IMR-90 (cell line): Measurements from ENCODE around the gene IL23R. TPM values are rescaled to one million over a fixed set of nuclear protein-coding genes. Genes with fewer than 3 reads are reported as not detected.

Source experiments
- ATAC-seq: fragments of 200-7000 bp; cut with Tn5 transposase; 2 replicates; pipeline ENCODE4 v1.9.1; 2020; ENCODE audit warnings: low read depth, mild to moderate bottlenecking, moderate library complexity
- BruUV-seq: library from RNA; stranded (reverse); fragments of 400-500 nt; replicated peaks from 2 replicates; lab custom pipeline; 2021; lab: Mats Ljungman, UMichigan
- CTCF ChIA-PET: fragments of 300-600 bp; formaldehyde crosslinking; extraction: SDS; loops from one replicate; lab custom pipeline; 2021; ENCODE audit warnings: antibody characterized with exemption; lab: Yijun Ruan, JAX
- POLR2A ChIA-PET: fragments of 300-600 bp; sonication (Branson Sonifier 250); formaldehyde crosslinking; loops from one replicate; lab custom pipeline; 2022; ENCODE audit warnings: antibody characterized with exemption; ENCODE audit not compliant: unreplicated experiment; lab: Charles Lee
- DNase-seq: peaks from one replicate; pipeline ENCODE4 v3.0.0; 2013
- H2AFZ ChIP-seq: replicated peaks from 2 replicates; pipeline ENCODE3; 2013; ENCODE audit warnings: low read length, mild to moderate bottlenecking; ENCODE audit not compliant: poor library complexity
- H2AK5ac ChIP-seq: 2 replicates; pipeline ENCODE4 v1.6.1; 2013; ENCODE audit warnings: low read depth, low read length, inconsistent platforms
- H2AK9ac ChIP-seq: replicated peaks from 2 replicates; pipeline ENCODE3; 2013; ENCODE audit warnings: mild to moderate bottlenecking, low read depth, low read length, moderate library complexity; ENCODE audit not compliant: poor library complexity
- H2BK120ac ChIP-seq: 2 replicates; pipeline ENCODE4 v1.6.1; 2013; ENCODE audit warnings: low read depth, low read length, inconsistent platforms
- H2BK15ac ChIP-seq: 3 replicates; pipeline ENCODE4 v1.6.1; 2013; ENCODE audit warnings: low read depth, low read length, inconsistent platforms
- H2BK20ac ChIP-seq: 2 replicates; pipeline ENCODE4 v1.6.1; 2013; ENCODE audit warnings: low read depth, mild to moderate bottlenecking, inconsistent platforms, low read length, moderate library complexity
- H2BK5ac ChIP-seq: 2 replicates; pipeline ENCODE4 v1.6.1; 2013; ENCODE audit warnings: mild to moderate bottlenecking, low read depth, low read length, inconsistent platforms; ENCODE audit not compliant: poor library complexity, severe bottlenecking
- H3K14ac ChIP-seq: replicated peaks from 2 replicates; pipeline ENCODE4 v1.6.1; 2013; ENCODE audit warnings: low read depth, low read length, inconsistent platforms
- H3K18ac ChIP-seq: 2 replicates; pipeline ENCODE4 v1.6.1; 2013; ENCODE audit warnings: low read depth, low read length, control low read depth
- H3K23ac ChIP-seq: 2 replicates; pipeline ENCODE4 v1.6.1; 2013; ENCODE audit warnings: low read depth, low read length, inconsistent platforms
- H3K27ac ChIP-seq: 2 replicates; pipeline ENCODE4 v1.5.1; 2013; ENCODE audit warnings: mild to moderate bottlenecking, control low read depth, low read length; ENCODE audit not compliant: insufficient read depth
- H3K27me3 ChIP-seq: 2 replicates; pipeline ENCODE4 v1.6.1; 2013; ENCODE audit warnings: low read length; ENCODE audit not compliant: control insufficient read depth, insufficient read depth
- H3K36me3 ChIP-seq: 2 replicates; pipeline ENCODE4 v1.6.1; 2013; ENCODE audit warnings: low read length, mixed read lengths; ENCODE audit not compliant: control insufficient read depth, insufficient read depth
- H3K4ac ChIP-seq: 2 replicates; pipeline ENCODE4 v1.6.1; 2013; ENCODE audit warnings: low read depth, low read length, inconsistent platforms
- H3K4me1 ChIP-seq: 2 replicates; pipeline ENCODE4 v1.6.1; 2013; ENCODE audit warnings: low read length, mixed read lengths; ENCODE audit not compliant: control insufficient read depth, insufficient read depth
- H3K4me2 ChIP-seq: 2 replicates; pipeline ENCODE4 v1.6.1; 2013; ENCODE audit warnings: low read depth, mild to moderate bottlenecking, control low read depth, low read length, moderate library complexity
- H3K4me3 ChIP-seq: 2 replicates; pipeline ENCODE4 v1.5.1; 2013; ENCODE audit warnings: low read depth, mild to moderate bottlenecking, control low read depth, low read length, moderate library complexity; ENCODE audit not compliant: insufficient read depth
- H3K56ac ChIP-seq: 2 replicates; pipeline ENCODE4 v1.6.1; 2013; ENCODE audit warnings: low read length, inconsistent platforms; ENCODE audit not compliant: insufficient read depth; ENCODE audit errors: extremely low read depth
- H3K79me1 ChIP-seq, 2 experiments: 2 replicates each; pipeline ENCODE4 v1.6.1; 2013; ENCODE audit warnings: low read length in 2 of 2, inconsistent platforms in 1 of 2, low read depth in 1 of 2
- H3K9ac ChIP-seq: 2 replicates; pipeline ENCODE4 v1.6.1; 2013; ENCODE audit warnings: low read depth, low read length, control low read depth
- H3K9me1 ChIP-seq: 2 replicates; pipeline ENCODE4 v1.6.1; 2013; ENCODE audit warnings: low read length, inconsistent platforms; ENCODE audit not compliant: insufficient read depth
- H3K9me3 ChIP-seq: 2 replicates; pipeline ENCODE4 v1.6.1; 2013; ENCODE audit warnings: low read length; ENCODE audit not compliant: control insufficient read depth, insufficient read depth
- H4K20me1 ChIP-seq: 2 replicates; pipeline ENCODE4 v1.6.1; 2013; ENCODE audit warnings: low read length, inconsistent platforms; ENCODE audit not compliant: insufficient read depth
- H4K5ac ChIP-seq: 2 replicates; pipeline ENCODE4 v1.6.1; 2013; ENCODE audit warnings: mild to moderate bottlenecking, low read depth, low read length, control low read depth
- H4K8ac ChIP-seq, 2 experiments: 2 replicates each; pipeline ENCODE4 v1.6.1; 2013; ENCODE audit warnings: low read depth in 2 of 2, low read length in 2 of 2, control low read depth in 1 of 2, inconsistent platforms in 1 of 2
- H4K91ac ChIP-seq: 2 replicates; pipeline ENCODE4 v1.6.1; 2013; ENCODE audit warnings: low read depth, low read length, inconsistent platforms; ENCODE audit not compliant: insufficient read depth
- BHLHE40 ChIP-seq: fragments of 150-350 bp; IDR thresholded peaks from 2 replicates; pipeline ENCODE4 v1.6.1; 2016; ENCODE audit warnings: mild to moderate bottlenecking, low read depth, low read length
- CEBPB ChIP-seq: IDR thresholded peaks from 2 replicates; pipeline ENCODE4 v1.6.1; 2012; ENCODE audit warnings: low read depth, low read length, improper control_type of control experiment
- CHD1 ChIP-seq: IDR thresholded peaks from 2 replicates; pipeline ENCODE4 v1.6.1; 2012; ENCODE audit warnings: low read depth, low read length, improper control_type of control experiment
- FOS ChIP-seq: fragments of 150-350 bp; IDR thresholded peaks from 2 replicates; pipeline ENCODE4 v1.6.1; 2016; ENCODE audit warnings: low read depth, low read length
- MAZ ChIP-seq: IDR thresholded peaks from 2 replicates; pipeline ENCODE4 v1.6.1; 2012; ENCODE audit warnings: low read depth, mild to moderate bottlenecking, low read length, improper control_type of control experiment, moderate library complexity, borderline replicate concordance
- POLR2A ChIP-seq: IDR thresholded peaks from 2 replicates; pipeline ENCODE4 v1.6.1; 2012; ENCODE audit warnings: mild to moderate bottlenecking, low read depth, low read length
- RAD21 ChIP-seq: IDR thresholded peaks from 2 replicates; pipeline ENCODE4 v1.6.1; 2012; ENCODE audit warnings: low read length, improper control_type of control experiment
- USF2 ChIP-seq: fragments of 150-350 bp; IDR thresholded peaks from 2 replicates; pipeline ENCODE4 v1.6.1; 2017; ENCODE audit warnings: mild to moderate bottlenecking, antibody characterized with exemption, low read length, low read depth
- WGBS, 2 experiments: methylation state at CpG; one replicate each; pipeline versions ENCODE4 v1.1.5 to v1.1.7; 2013; ENCODE audit warnings: missing lambda C conversion rate in 2 of 2; ENCODE audit not compliant: insufficient read length in 1 of 2; ENCODE audit errors: extremely low coverage in 2 of 2; 5-methylcytosine and 5-hydroxymethylcytosine counted together
- dilution Hi-C: fragments of 300-500 bp; cut with HindIII; formaldehyde crosslinking; loops from one replicate; pipeline ENCODE4 v1.14.3; 2018; ENCODE audit warnings: low sequenced_read_pairs; ENCODE audit not compliant: unreplicated experiment
- in situ Hi-C: fragments of 300-500 bp; cut with MboI; formaldehyde crosslinking; loops from 3 replicates; pipeline ENCODE4 v1.14.3; 2019; ENCODE audit warnings: low sequenced_read_pairs, inconsistent platforms, mixed read lengths
- intact Hi-C: fragments of 100-400 bp; cut with micrococcal nuclease; formaldehyde crosslinking; loops from 2 replicates; pipeline ENCODE4 v1.10.0; 2022
- polyA plus RNA-seq, 3 experiments: library from polyadenylated mRNA; depleted of rRNA; stranded (reverse); fragments of >200 nt; gene quantifications; 2 replicates each; pipeline ENCODE4 v1.2.3, GENCODE V29; 2012; ENCODE audit warnings: low replicate concordance in 1 of 3
- total RNA-seq: library from RNA; depleted of rRNA; stranded (reverse); fragments of >200 nt; gene quantifications from 2 replicates; pipeline ENCODE4 v1.2.3, GENCODE V29; 2012

IL23R gene
- total and polyA plus RNA-seq, 2 of the 4 experiments (the other 2 are of a cell fraction), result not detected

- Histone ChIP-seq H3K9ac (no peak overlapping the region), H2AK5ac (no peak overlapping the region), H4K91ac (no peak overlapping the region), H3K36me3 (no peaks in the 10 kb centered on the region), H3K4ac (no peak overlapping the region), H3K79me1 (no peaks in the 10 kb centered on the region), H3K23ac (no peak overlapping the region), H4K5ac (no peak overlapping the region), H3K4me3 (no peak overlapping the region), H3K27me3 (peaks cover 1% of the 10 kb centered on the region), H3K27ac (no peak overlapping the region), H2BK5ac (no peak overlapping the region), H2AFZ (no peak overlapping the region), H3K4me1 (no peaks in the 10 kb centered on the region), H2BK15ac (no peak overlapping the region), H3K18ac (no peak overlapping the region), H2AK9ac (no peak overlapping the region), H3K4me2 (no peak overlapping the region), H4K20me1 (no peaks in the 10 kb centered on the region), H4K8ac (no peak overlapping the region), H3K14ac (no peak overlapping the region), H3K9me1 (no peaks in the 10 kb centered on the region), H2BK20ac (no peak overlapping the region), H2BK120ac (no peak overlapping the region), H3K56ac (no peak overlapping the region), H3K9me3 (no peaks in the 10 kb centered on the region)
- ChIA-PET CTCF (no interaction called here), POLR2A (no interaction called here)
- in situ Hi-C loops, result no loop called here
- intact Hi-C loops, result no loop called here
- TF ChIP-seq BHLHE40 (no peak), USF2 (no peak), FOS (no peak), CEBPB (no peak), POLR2A (no peak), RAD21 (no peak), MAZ (no peak), CHD1 (no peak)
- no peak for DNase-seq
- ATAC-seq, result no peak
- no TSS peak for BruUV-seq
- dilution Hi-C loops, result no loop called here
- no CpG with 5 or more reads among the region's 3 CpGs for WGBS, 2 experiments
Observed at GRCh38 chr1:67281244-67281643, 115.0 kb downstream of the IL23R start.
